Activated T-cell treated with anti-CD3 and anti-CD28 coated beads, Interleukin-2, amount 50 U/mL, for 4 hours (primary cell): Measurements from ENCODE around the gene SH3TC2. TPM values are rescaled to one million over a fixed set of nuclear protein-coding genes. Genes with fewer than 3 reads are reported as not detected.

Source experiments
- ATAC-seq, 2 donors: fragments of 200-7000 bp; cut with Tn5 transposase; one replicate each; pipeline ENCODE4 v1.10.0; 2021
- DNase-seq: peaks from one replicate; pipeline ENCODE4 v3.0.0-alpha.2; 2020
- H3K27me3 Mint-ChIP-seq: one replicate; pipeline ENCODE4 v1.8.0; 2021; ENCODE audit warnings: low read depth, mixed read lengths
- H3K36me3 Mint-ChIP-seq: one replicate; pipeline ENCODE4 v1.8.0; 2022; ENCODE audit warnings: mixed read lengths; ENCODE audit not compliant: insufficient read depth
- H3K4me1 Mint-ChIP-seq: one replicate; pipeline ENCODE4 v1.8.0; 2021; ENCODE audit warnings: low read depth, mixed read lengths
- H3K4me3 Mint-ChIP-seq: one replicate; pipeline ENCODE4 v1.8.0; 2021; ENCODE audit warnings: mild to moderate bottlenecking, moderate library complexity, mixed read lengths
- H3K9me3 Mint-ChIP-seq: one replicate; pipeline ENCODE4 v1.8.0; 2021; ENCODE audit warnings: mixed read lengths
- total RNA-seq, 3 donors: library from RNA; stranded (reverse); gene quantifications; one replicate each; pipeline ENCODE4 v1.2.1, GENCODE V29; 2021

SH3TC2 gene
- total RNA-seq, 3 donors from 2014 or later: not detected

DNA sequence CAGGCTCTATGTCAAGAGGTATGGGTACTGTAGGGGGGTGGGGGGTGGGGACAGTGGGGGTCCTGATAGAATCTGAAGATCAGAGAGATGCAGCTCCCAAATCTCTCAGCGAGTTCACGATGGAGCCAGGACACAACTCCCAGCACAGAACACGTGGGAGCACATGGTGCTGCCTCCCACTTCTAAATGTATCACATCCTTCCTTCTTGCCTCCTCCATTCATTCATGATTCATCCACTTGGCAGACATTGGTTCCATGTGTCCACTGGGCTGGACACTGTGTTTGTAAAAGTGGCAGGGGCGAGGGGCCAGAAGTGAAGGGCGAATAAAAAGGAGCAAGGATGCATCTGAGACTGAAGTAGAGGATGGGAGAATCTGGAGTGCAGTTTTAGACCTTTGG, 33.9 kb downstream of the SH3TC2 start:
- H3K9me3 Mint-ChIP-seq: no peaks in the 10 kb centered on the region
- ATAC-seq (no peak), DNase-seq (no peak)
- no peaks in the 10 kb centered on the region for H3K27me3 Mint-ChIP-seq
- no peak overlapping the region for H3K4me3 Mint-ChIP-seq
- no peaks in the 10 kb centered on the region for H3K36me3 Mint-ChIP-seq
- H3K4me1 Mint-ChIP-seq: peaks cover 3% of the 10 kb centered on the region

DNA sequence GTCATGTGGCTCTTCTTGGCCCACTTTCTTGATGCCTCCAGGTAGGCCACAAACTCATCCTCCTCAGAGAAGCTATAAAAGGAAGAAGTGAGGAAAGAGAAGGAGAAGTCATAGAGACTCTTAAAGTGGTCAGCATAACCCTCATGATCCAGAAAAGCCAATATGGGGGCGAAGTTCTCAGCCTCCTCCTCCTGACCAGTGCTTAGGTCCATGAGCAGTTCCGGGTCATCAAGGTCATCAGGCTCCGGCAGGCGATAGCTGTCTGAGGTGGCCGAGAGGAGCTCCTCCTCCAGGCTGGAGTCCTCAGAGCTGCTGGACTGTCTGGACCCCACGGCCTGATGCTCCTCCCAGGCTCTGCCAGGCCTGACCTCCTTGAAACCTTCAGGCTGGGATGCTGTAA, 34.7 kb downstream of the SH3TC2 start:
- H3K4me3 Mint-ChIP-seq: no peak overlapping the region
- H3K9me3 Mint-ChIP-seq: no peaks in the 10 kb centered on the region
- no peaks in the 10 kb centered on the region for H3K27me3 Mint-ChIP-seq
- ATAC-seq: no peak
- H3K36me3 Mint-ChIP-seq: no peaks in the 10 kb centered on the region
- H3K4me1 Mint-ChIP-seq: peaks cover 3% of the 10 kb centered on the region
- DNase-seq: no peak

GRCh38 chr5:149027636-149028035, 35.2 kb downstream of the SH3TC2 start:
- no peak overlapping the region for H3K4me3 Mint-ChIP-seq
- H3K9me3 Mint-ChIP-seq: no peaks in the 10 kb centered on the region
- H3K27me3 Mint-ChIP-seq: no peaks in the 10 kb centered on the region
- DNase-seq (no peak), ATAC-seq (no peak)
- no peaks in the 10 kb centered on the region for H3K36me3 Mint-ChIP-seq
- H3K4me1 Mint-ChIP-seq: peaks cover 3% of the 10 kb centered on the region

DNA sequence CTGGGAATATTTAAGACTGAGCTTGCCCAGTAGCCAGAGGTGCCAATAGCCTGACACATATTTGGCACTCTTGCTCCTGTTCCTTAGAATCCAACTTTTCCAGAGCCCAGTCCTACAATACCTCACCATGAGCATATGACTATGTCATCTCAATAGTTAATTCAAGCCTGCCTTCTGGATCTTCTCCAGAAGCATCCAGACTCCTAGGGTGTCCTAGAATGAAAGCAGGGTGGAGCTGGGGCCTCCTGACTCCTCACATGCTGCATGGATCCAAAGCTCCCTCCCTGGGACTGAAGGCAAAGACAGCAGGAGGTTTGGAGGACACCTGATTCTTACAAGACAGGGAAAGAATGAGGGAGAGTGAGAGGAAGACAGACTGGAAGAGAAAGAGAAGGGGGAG, 37.9 kb downstream of the SH3TC2 start:
- Mint-ChIP-seq H3K4me3 (no peak overlapping the region), H3K9me3 (no peaks in the 10 kb centered on the region), H3K4me1 (no peaks in the 10 kb centered on the region), H3K36me3 (no peaks in the 10 kb centered on the region), H3K27me3 (peaks cover 7% of the 10 kb centered on the region)
- DNase-seq (no peak), ATAC-seq (no peak)

DNA sequence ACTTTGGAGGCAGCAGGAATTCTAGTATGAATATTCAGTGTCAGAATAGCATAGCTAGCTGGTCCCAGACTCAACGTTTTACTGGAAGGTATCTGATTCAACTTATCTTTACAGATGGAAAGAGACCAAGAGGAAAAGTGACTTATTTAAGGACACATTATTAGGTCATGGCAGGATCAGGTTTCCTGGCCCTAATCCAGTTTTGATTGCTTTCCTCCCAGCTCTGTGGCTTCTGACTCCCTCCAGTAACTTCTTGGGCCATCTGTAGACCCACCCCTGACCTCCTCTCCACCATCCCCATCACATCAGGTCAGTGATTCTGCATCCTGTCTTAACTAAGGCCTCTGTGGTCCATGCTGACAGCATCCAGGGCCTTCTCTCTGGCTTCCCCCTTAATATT, 38.4 kb downstream of the SH3TC2 start:
- ATAC-seq (no peak), DNase-seq (no peak)
- Mint-ChIP-seq H3K4me3 (no peak overlapping the region), H3K27me3 (peaks cover 7% of the 10 kb centered on the region), H3K9me3 (no peaks in the 10 kb centered on the region), H3K36me3 (no peaks in the 10 kb centered on the region), H3K4me1 (no peaks in the 10 kb centered on the region)

DNA sequence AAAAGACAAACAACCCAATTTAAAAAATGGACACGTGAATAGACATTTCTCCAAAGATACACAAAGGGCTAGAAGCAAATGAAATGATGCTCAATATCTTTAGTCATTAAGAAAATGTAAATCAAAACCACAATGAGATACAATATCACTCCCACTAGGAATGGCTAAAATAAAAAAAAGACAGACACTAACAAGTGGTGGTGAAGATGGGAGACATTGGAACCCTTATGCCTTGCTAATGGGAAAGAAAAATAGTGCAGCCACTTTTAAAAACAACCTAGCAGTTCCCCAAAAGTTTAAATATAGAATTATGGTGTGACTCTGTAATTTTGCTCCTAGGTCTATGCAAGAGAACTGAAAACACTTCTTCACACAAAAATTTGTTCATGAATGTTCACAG, 40.7 kb downstream of the SH3TC2 start:
- H3K36me3 Mint-ChIP-seq: no peaks in the 10 kb centered on the region
- no peaks in the 10 kb centered on the region for H3K4me1 Mint-ChIP-seq
- ATAC-seq: no peak
- H3K27me3 Mint-ChIP-seq: peaks cover 16% of the 10 kb centered on the region
- no peak overlapping the region for H3K4me3 Mint-ChIP-seq
- no peaks in the 10 kb centered on the region for H3K9me3 Mint-ChIP-seq
- no peak for DNase-seq

GRCh38 chr5:149019679-149020078, 43.2 kb downstream of the SH3TC2 start:
- Mint-ChIP-seq H3K36me3 (no peaks in the 10 kb centered on the region), H3K9me3 (no peaks in the 10 kb centered on the region), H3K4me1 (no peaks in the 10 kb centered on the region), H3K4me3 (no peak overlapping the region), H3K27me3 (peaks cover 16% of the 10 kb centered on the region)
- ATAC-seq (no peak), DNase-seq (no peak)

- H3K27me3 Mint-ChIP-seq: peaks cover 16% of the 10 kb centered on the region
- H3K4me3 Mint-ChIP-seq: no peak overlapping the region
- no peaks in the 10 kb centered on the region for H3K4me1 Mint-ChIP-seq
- no peaks in the 10 kb centered on the region for H3K36me3 Mint-ChIP-seq
- DNase-seq: no peak
- H3K9me3 Mint-ChIP-seq: no peaks in the 10 kb centered on the region
- no peak for ATAC-seq
Observed at GRCh38 chr5:149018909-149019443, 43.9 kb downstream of the SH3TC2 start.

GRCh38 chr5:149017636-149018035, 45.2 kb downstream of the SH3TC2 start:
- H3K9me3 Mint-ChIP-seq: no peaks in the 10 kb centered on the region
- H3K27me3 Mint-ChIP-seq: peaks cover 16% of the 10 kb centered on the region
- ATAC-seq (no peak), DNase-seq (no peak)
- H3K4me3 Mint-ChIP-seq: no peak overlapping the region
- no peaks in the 10 kb centered on the region for H3K36me3 Mint-ChIP-seq
- H3K4me1 Mint-ChIP-seq: no peaks in the 10 kb centered on the region

GRCh38 chr5:149015561-149015960, 47.3 kb downstream of the SH3TC2 start:
- DNase-seq (no peak), ATAC-seq (no peak)
- H3K36me3 Mint-ChIP-seq: no peaks in the 10 kb centered on the region
- H3K27me3 Mint-ChIP-seq: peaks cover 12% of the 10 kb centered on the region
- H3K4me3 Mint-ChIP-seq: no peak overlapping the region
- no peaks in the 10 kb centered on the region for H3K9me3 Mint-ChIP-seq
- H3K4me1 Mint-ChIP-seq: no peaks in the 10 kb centered on the region

DNA sequence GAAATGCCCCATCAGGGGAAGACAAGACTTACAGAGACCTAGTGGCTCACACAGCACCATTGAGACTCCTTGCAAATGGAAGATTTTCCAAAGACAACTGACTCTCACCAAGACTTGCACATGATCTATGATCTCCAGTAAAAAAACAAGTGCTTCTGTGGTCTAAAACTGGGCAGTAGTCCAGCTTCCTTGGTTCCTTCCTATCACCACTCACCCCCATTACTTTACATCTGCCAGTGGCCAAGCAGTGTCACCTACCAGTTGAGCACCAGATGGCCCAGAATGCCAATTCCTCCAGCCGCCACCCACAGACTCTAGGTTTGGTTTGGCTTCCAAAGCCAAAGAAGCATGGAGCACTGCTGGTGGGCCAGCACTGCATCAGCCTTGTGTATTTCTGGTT, 47.7 kb downstream of the SH3TC2 start:
- no peaks in the 10 kb centered on the region for H3K9me3 Mint-ChIP-seq
- ATAC-seq: no peak
- no peak overlapping the region for H3K4me3 Mint-ChIP-seq
- H3K36me3 Mint-ChIP-seq: no peaks in the 10 kb centered on the region
- no peaks in the 10 kb centered on the region for H3K4me1 Mint-ChIP-seq
- H3K27me3 Mint-ChIP-seq: peaks cover 9% of the 10 kb centered on the region
- no peak for DNase-seq

GRCh38 chr5:149014571-149015031, 48.3 kb downstream of the SH3TC2 start:
- no peak overlapping the region for H3K4me3 Mint-ChIP-seq

DNA sequence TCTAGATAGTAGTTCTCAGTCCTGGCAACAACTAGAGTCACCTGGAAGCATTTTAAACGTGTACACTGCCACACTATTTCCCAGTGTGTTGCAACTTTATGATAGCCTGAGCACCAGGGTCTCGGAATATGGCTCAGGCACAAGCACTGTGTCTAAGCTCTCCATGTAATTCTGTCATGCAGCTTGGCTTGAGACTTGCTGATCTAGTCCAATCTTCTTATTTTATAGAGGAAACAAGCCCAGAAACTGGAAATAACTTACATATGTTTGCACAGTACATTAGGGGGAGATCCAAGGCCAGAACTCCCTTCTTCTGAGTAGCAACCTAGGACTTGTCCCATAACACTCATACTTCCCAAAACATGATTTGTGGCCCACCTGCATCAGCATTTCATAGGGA, 49.1 kb downstream of the SH3TC2 start:
- ATAC-seq: no peak
- H3K27me3 Mint-ChIP-seq: peaks cover 6% of the 10 kb centered on the region
- no peaks in the 10 kb centered on the region for H3K4me1 Mint-ChIP-seq
- no peak for DNase-seq
- no peaks in the 10 kb centered on the region for H3K36me3 Mint-ChIP-seq
- no peaks in the 10 kb centered on the region for H3K9me3 Mint-ChIP-seq
- no peak overlapping the region for H3K4me3 Mint-ChIP-seq

More at GRCh38 chr5:149014571-149015031, 48.3 kb downstream of the SH3TC2 start:
- ATAC-seq (no peak), DNase-seq (no peak)
- H3K4me1 Mint-ChIP-seq: no peaks in the 10 kb centered on the region
- no peaks in the 10 kb centered on the region for H3K9me3 Mint-ChIP-seq
- peaks cover 9% of the 10 kb centered on the region for H3K27me3 Mint-ChIP-seq
- no peaks in the 10 kb centered on the region for H3K36me3 Mint-ChIP-seq

DNA sequence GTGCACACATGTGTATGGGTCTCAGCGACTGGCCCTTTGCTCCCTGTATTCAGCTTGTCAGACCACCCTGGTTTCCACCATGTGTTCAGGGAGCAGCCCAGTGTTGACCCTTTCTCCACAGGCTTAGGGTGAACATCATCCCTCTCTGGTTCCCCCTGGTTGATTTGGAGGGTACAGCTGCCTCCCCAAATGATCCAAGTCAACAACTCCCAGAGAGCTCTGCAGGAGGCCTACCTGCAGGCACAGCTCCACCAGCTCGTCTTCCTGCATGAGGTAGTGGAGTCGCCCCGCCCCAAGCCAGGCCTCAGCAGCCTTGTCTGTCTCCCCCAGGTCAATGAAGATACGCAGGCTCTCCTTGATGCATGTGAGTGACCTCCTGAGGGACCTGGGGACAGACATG, 50.5 kb downstream of the SH3TC2 start:
- Mint-ChIP-seq H3K36me3 (no peaks in the 10 kb centered on the region), H3K4me3 (no peak overlapping the region), H3K4me1 (no peaks in the 10 kb centered on the region), H3K27me3 (no peaks in the 10 kb centered on the region), H3K9me3 (no peaks in the 10 kb centered on the region)
- DNase-seq (no peak), ATAC-seq (no peak)

DNA sequence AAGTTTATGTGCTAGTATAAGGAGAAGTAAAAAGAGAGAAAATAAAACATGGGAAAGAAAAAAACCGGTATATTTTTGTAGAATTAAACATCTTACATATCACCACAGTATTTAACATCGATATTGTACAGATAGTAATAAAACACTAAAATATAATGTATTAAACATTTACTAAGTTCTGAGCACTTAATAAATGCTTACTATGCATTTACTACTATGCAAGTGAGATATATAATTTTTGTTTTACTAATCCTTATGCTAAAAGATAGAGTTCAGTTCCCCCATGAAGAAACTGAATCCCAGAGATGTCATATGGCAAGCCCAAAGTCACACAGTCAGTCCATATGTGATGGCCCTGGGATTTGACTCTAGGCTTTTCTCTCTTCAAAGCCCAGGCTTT, 51.1 kb downstream of the SH3TC2 start:
- Mint-ChIP-seq H3K27me3 (no peaks in the 10 kb centered on the region), H3K36me3 (no peaks in the 10 kb centered on the region), H3K9me3 (no peaks in the 10 kb centered on the region), H3K4me3 (no peak overlapping the region), H3K4me1 (no peaks in the 10 kb centered on the region)
- DNase-seq (no peak), ATAC-seq (no peak)

DNA sequence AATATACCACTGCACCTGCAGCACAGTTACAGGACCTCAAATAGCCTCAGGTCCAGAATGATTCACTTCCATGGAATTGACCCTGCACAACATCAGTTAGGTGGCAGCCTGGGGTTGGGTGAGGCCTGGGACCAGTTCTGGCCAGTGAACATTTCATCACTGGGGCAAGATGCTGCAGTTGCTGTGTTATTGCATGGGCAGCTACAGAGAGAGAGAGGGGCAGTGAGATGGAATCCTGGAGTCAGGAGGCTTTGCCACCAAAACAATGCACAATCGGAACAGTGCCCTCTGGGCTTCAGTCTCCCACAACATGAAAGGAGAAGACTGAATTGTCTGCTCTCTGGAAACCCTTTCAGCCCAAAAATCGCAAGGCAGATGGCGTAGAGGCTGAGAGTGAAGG, 51.8 kb downstream of the SH3TC2 start:
- no peak for DNase-seq
- Mint-ChIP-seq H3K36me3 (no peaks in the 10 kb centered on the region), H3K4me1 (no peaks in the 10 kb centered on the region), H3K27me3 (no peaks in the 10 kb centered on the region), H3K9me3 (no peaks in the 10 kb centered on the region), H3K4me3 (no peak overlapping the region)
- ATAC-seq: no peak
